RWPE2 (cell line): ENCODE results near the gene DCAF17.

Experiments
- ATAC-seq: fragments of 200-7000 bp; cut with Tn5 transposase; 3 replicates; pipeline ENCODE4 v1.9.1; 2021; ENCODE audit warnings: low read depth
- DNase-seq: peaks from one replicate; pipeline ENCODE4 v3.0.0-alpha.2; 2020; ENCODE audit warnings: low spot score
- H3K27ac ChIP-seq: fragments of 450-650 bp; 2 replicates; pipeline ENCODE4 v1.5.1; 2017; ENCODE audit warnings: mild to moderate bottlenecking; ENCODE audit not compliant: poor library complexity, severe bottlenecking
- H3K27me3 ChIP-seq: fragments of 250-450 bp; sonication (Bioruptor Pico); 2 replicates; pipeline ENCODE4 v1.5.1; 2021; ENCODE audit warnings: mild to moderate bottlenecking, moderate library complexity; ENCODE audit not compliant: insufficient read depth, poor library complexity, severe bottlenecking
- H3K36me3 ChIP-seq: fragments of 250-450 bp; sonication (Bioruptor Pico); 2 replicates; pipeline ENCODE4 v1.5.1; 2020; ENCODE audit warnings: low read depth, mild to moderate bottlenecking, moderate library complexity
- H3K4me1 ChIP-seq: fragments of 250-450 bp; sonication (Bioruptor Pico); 2 replicates; pipeline ENCODE4 v1.5.1; 2021; ENCODE audit warnings: mild to moderate bottlenecking, moderate library complexity; ENCODE audit not compliant: insufficient read depth, poor library complexity, severe bottlenecking
- H3K4me3 ChIP-seq: fragments of 250-450 bp; sonication (Bioruptor Pico); 2 replicates; pipeline ENCODE4 v1.5.1; 2021; ENCODE audit warnings: mild to moderate bottlenecking, moderate library complexity; ENCODE audit not compliant: severe bottlenecking
- H3K9me3 ChIP-seq: fragments of 250-450 bp; sonication (Bioruptor Pico); 2 replicates; pipeline ENCODE4 v1.5.1; 2021; ENCODE audit warnings: mild to moderate bottlenecking, moderate library complexity; ENCODE audit not compliant: severe bottlenecking
- TF ChIP-seq, protein P1 (sequence below): fragments of 450-650 bp; IDR thresholded peaks from one replicate; pipeline ENCODE4 v1.5.1; 2017; ENCODE audit warnings: mild to moderate bottlenecking, moderate library complexity; ENCODE audit not compliant: poor library complexity, severe bottlenecking

The DCAF17 gene

DNA sequence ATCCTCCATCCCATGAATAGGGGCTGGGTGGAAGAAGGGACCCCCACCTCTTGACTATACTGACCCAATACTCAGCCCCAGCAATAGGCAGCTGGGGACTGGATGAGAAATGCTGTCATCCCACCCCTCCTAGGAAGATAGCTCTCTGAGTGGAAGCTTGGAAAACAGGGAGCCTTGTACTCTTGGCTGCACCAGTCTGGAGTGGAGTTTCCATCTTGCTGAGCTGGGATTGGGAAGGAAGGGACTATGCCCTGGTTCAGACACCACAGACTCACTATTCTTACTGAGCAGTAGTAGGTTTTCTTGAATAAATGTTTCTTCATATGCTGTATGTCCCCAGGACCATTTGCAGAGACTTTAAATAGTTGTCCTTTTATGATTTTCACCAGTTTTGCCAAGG is 7.4 kb downstream of the DCAF17 start:
- ATAC-seq (no peak), DNase-seq (no peak)
- Histone ChIP-seq H3K4me3 (no peak overlapping the region), H3K27me3 (no peaks in the 10 kb centered on the region), H3K27ac (no peak overlapping the region), H3K4me1 (no peaks in the 10 kb centered on the region), H3K36me3 (peaks cover 84% of the 10 kb centered on the region), H3K9me3 (no peaks in the 10 kb centered on the region)
- TF ChIP-seq, protein P1, sequence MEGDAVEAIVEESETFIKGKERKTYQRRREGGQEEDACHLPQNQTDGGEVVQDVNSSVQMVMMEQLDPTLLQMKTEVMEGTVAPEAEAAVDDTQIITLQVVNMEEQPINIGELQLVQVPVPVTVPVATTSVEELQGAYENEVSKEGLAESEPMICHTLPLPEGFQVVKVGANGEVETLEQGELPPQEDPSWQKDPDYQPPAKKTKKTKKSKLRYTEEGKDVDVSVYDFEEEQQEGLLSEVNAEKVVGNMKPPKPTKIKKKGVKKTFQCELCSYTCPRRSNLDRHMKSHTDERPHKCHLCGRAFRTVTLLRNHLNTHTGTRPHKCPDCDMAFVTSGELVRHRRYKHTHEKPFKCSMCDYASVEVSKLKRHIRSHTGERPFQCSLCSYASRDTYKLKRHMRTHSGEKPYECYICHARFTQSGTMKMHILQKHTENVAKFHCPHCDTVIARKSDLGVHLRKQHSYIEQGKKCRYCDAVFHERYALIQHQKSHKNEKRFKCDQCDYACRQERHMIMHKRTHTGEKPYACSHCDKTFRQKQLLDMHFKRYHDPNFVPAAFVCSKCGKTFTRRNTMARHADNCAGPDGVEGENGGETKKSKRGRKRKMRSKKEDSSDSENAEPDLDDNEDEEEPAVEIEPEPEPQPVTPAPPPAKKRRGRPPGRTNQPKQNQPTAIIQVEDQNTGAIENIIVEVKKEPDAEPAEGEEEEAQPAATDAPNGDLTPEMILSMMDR, result no peak

DNA sequence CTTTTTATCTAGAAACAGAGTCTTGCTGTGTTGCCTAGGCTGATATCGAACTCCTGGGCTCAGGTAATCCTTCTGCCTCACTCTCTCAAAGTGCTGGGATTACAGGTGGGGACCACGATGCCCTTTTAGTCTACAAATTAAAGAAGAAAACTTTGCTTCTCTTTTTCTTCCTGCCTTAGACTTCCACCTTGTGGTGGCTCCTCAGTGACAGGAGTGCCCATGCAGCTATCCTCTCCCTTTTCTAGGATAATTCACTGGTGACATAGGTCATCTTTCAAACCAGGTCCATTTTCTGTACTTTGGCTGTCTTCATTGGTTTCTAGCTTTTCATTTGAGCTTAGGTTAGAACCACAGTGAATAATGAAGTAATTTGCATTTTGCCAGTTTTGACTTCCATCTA is 13.6 kb downstream of the DCAF17 start:
- DNase-seq, result no peak
- no peak overlapping the region for H3K27ac ChIP-seq
- H3K4me3 ChIP-seq, result no peak overlapping the region
- TF ChIP-seq, protein P1, result peak; percentile 26
- no peaks in the 10 kb centered on the region for H3K9me3 ChIP-seq
- no peak for ATAC-seq
- H3K36me3 ChIP-seq, result peaks cover 76% of the 10 kb centered on the region
- H3K4me1 ChIP-seq, result no peaks in the 10 kb centered on the region
- no peaks in the 10 kb centered on the region for H3K27me3 ChIP-seq

DNA sequence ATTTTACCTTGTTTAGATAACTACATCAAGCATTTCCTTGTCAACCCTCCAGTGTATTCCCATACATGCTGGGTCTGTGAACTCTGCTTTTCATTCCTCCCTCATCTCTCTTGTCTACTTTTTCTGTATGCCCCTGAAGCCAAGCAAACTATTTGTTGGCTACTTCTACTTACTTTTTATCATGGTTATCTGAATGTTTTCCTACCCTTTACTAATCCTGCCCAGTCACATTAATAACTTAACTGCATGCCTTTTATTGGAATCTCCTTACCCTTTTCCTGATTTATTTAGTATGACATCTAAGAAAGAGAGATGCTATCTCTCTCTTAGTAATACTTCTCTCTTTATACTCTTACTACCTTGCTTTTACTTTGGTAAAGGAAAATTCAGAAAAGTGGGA is 17.0 kb downstream of the DCAF17 start:
- Histone ChIP-seq H3K27me3 (no peaks in the 10 kb centered on the region), H3K4me1 (no peaks in the 10 kb centered on the region), H3K4me3 (no peak overlapping the region), H3K9me3 (no peaks in the 10 kb centered on the region), H3K36me3 (peaks cover 68% of the 10 kb centered on the region), H3K27ac (no peak overlapping the region)
- DNase-seq, result no peak
- TF ChIP-seq, protein P1, result no peak
- no peak for ATAC-seq

DNA sequence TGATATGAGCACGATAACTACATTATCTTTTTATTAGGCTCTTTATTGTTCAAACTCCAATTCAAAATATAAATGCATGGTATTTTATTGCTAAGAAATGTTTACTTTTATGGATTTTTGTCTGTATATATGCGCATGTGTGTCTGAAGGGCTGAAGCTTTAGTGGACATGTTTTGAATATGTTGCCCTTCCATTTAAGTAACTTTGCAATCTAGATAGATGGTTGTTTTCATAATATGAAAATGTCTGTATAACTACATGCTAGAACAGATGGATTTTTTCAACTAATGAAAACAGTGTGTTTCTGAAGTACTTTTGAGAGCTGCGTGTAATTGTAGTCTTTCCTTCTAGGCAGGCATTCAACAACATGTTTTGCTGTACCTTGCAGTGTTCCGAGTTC is 18.7 kb downstream of the DCAF17 start:
- H3K27me3 ChIP-seq, result no peaks in the 10 kb centered on the region
- no peaks in the 10 kb centered on the region for H3K9me3 ChIP-seq
- peaks cover 75% of the 10 kb centered on the region for H3K36me3 ChIP-seq
- ATAC-seq, result no peak
- H3K27ac ChIP-seq, result no peak overlapping the region
- TF ChIP-seq, protein P1, result no peak
- no peak overlapping the region for H3K4me3 ChIP-seq
- DNase-seq, result no peak
- H3K4me1 ChIP-seq, result no peaks in the 10 kb centered on the region

DNA sequence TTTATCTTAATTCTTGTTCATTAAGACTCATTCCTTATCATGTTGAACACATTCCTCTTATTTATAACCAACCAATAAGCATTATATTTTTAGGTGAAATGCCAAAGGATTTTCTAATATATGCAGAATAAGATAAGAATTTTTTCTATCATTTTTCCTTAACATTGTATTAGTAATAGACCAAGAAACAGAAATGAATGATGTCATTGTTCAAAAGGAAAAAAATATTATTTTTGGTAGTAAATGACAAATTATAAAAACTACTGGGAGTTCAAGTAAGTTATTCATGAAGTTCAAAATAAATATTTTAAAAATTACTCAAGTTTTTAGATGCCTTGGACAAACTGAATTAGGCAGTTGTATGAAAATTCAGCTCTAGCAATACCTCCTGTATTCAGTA is 25.5 kb downstream of the DCAF17 start:
- Histone ChIP-seq H3K27me3 (no peaks in the 10 kb centered on the region), H3K36me3 (peaks cover 63% of the 10 kb centered on the region)

More for the DNA sequence above, 25.5 kb downstream of the DCAF17 start:
- DNase-seq (no peak), ATAC-seq (no peak)
- Histone ChIP-seq H3K4me3 (no peak overlapping the region), H3K9me3 (no peaks in the 10 kb centered on the region), H3K4me1 (no peaks in the 10 kb centered on the region), H3K27ac (no peak overlapping the region)
- TF ChIP-seq, protein P1, result no peak
